EL (cell line): ENCODE results near the gene PDZD8.

Experiments
- DNase-seq: peaks from one replicate; pipeline ENCODE4 v3.0.0-alpha.2; 2016

The PDZD8 gene

GRCh38 chr10:117390420-117390819 is 15.2 kb upstream of the PDZD8 start:
- DNase-seq, result no peak

GRCh38 chr10:117386805-117387204 is 11.6 kb upstream of the PDZD8 start:
- no peak for DNase-seq

GRCh38 chr10:117382861-117383260 is 7.6 kb upstream of the PDZD8 start:
- DNase-seq, result no peak

GRCh38 chr10:117374506-117375359 is 507 bp downstream of the PDZD8 start:
- DNase-seq, result peak; percentile 64

- peak; percentile 59 for DNase-seq
Observed at GRCh38 chr10:117373823-117374505, 1.3 kb downstream of the PDZD8 start.

GRCh38 chr10:117370205-117370604 is 5.0 kb downstream of the PDZD8 start:
- DNase-seq, result peak; percentile 45

DNA sequence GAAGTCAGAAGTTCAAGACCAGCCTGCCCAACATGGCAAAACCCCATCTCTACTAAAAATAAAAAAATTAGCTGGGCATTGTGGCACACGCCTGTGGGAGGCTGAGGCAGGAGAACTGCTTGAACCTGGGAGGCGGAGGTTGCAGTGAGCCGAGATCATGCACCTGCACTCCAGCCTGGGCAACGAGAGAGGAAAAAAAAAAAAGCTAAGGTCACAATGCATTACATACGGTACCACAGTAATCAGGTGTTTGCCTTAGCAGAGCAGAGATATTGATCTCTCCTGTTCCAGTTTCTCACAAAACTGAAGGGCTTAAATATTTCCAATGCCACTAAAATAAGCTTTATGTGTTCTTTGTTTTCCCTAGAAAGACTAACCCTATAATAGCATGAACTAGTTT is 7.5 kb downstream of the PDZD8 start:
- no peak for DNase-seq

GRCh38 chr10:117366741-117367140 is 8.5 kb downstream of the PDZD8 start:
- no peak for DNase-seq

DNA sequence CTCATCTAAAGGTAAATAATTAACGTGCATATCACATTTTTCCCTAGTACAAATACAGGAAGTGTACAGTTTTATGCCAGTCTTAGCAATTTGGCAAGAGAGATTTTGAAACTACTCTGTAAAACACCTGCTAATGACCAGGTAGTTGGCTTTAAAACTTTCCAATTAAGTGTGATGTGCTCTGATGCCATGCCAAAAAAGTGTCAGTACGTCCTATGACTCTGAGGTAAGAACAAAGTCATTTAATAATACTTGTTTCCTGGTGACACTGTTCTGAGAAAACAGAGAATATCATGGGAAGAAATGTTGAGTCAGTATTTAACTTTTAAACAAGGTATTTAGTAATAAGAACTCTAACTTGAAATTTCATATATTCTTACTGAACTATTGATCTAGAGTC is 9.6 kb downstream of the PDZD8 start:
- no peak for DNase-seq

DNA sequence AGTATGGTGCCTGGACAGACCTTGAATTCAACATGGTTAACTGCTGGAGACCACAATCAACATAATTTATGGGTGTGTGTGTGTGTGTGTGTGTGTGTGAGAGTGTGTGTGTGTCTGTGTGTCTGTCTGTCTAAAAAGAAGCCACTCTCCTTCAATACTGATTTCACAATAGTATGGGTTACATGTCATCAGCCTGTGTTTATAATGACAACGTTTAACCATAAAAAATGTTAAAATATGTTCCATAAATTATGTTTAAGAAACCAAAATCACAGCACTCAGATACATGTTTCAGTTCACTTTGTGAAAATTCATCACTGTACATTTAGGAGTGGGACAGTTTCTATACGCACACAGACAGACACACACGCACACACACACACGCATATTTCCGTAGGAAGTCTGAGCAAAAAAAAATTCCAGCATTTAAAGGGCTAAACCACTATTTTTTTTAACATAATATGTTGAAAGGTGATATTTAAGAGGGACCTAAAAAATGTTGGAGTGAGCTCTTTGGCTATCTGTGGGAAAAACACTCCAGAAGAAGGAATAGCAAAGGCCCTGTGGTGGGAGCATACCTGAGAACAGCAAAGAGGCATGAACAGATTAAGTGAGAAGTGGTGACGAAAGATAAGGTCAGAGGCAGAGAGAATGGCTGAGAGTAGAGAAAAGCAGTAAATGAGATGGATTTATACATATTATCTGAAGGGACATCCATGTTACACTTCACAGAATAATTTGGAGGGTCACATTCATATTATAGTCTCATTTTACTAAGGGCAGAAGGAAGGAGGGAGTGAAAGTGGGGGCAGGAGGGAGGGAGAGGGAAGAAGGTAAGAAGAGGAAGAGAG is 10.9 kb downstream of the PDZD8 start:
- peak; percentile 37 for DNase-seq

GRCh38 chr10:117363028-117363427 is 12.2 kb downstream of the PDZD8 start:
- DNase-seq, result peak; percentile 61

DNA sequence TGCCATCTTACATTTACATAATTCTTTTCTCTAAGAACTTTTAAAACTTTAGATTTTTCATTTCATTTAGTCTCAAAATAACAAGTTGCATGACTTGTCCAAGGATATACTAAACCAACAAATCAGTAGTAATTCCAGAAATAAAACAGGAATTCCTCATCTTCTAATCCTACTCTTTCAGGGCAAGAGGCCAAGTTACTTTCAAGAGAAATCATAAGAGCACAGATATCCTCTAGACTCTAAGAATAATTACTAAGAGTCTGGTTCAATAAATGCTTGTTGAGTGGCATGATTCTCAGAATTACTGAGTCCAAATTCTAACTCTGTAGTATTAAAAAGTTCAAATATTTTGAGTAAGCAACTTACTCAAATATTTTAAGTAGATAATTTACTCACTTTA is 12.9 kb downstream of the PDZD8 start:
- peak; percentile 50 for DNase-seq

GRCh38 chr10:117360994-117361667 is 14.1 kb downstream of the PDZD8 start:
- peak; percentile 70 for DNase-seq

DNA sequence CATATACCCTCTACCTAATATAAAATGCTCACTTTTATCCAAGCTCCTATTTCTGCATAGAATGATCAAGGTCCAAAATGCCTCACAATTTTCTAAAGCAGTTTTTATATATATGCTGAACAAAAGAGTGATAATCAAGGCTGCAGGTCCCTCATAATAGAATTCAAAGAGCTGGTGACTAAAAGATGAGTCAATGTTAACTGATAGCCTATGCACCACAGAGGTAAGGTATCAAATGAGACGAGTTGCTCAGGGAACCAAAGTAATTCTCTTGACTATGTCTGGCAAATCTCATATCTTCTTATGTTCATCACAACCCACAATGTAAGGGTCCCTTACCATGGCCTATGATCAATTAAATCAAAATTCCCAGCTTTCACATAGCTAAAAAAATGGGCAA is 15.2 kb downstream of the PDZD8 start:
- peak; percentile 21 for DNase-seq

DNA sequence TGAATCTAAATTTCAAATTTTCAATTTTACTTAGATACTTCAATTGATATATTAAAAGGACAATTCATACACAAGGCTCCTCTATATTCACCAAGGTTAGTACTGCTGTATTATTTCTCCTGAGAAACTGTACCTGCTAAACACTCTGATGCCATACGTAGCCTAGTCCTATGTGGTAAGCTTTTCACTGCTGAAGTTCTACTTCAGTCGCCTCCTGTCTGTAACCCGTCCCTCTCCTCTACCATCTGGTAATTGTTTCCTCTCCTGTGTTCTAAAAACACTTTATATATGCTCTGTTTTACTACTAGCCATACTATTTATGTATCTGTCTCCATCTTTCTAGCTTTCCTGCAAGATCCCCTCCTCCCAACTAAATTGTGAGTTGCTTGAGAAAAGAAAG is 20.2 kb downstream of the PDZD8 start:
- DNase-seq, result no peak

DNA sequence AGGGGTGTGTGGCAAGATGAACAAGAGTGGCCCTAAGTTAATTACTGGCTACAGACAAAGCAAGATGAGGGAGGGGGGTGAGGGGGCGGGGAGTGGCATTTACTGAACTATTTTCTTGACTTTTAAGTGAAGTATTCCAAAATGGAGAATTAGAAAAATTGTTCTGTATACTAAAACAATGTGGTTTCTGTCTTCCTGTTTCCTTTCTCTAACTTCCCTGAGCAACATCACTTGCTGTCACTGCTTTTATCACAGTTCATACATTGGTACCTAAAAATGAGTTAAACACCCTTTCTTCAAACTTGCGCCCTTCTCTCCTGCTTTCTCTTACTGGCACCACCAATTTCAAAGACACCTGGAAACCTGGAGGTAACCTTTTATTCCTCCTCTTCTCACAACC is 21.6 kb downstream of the PDZD8 start:
- no peak for DNase-seq

DNA sequence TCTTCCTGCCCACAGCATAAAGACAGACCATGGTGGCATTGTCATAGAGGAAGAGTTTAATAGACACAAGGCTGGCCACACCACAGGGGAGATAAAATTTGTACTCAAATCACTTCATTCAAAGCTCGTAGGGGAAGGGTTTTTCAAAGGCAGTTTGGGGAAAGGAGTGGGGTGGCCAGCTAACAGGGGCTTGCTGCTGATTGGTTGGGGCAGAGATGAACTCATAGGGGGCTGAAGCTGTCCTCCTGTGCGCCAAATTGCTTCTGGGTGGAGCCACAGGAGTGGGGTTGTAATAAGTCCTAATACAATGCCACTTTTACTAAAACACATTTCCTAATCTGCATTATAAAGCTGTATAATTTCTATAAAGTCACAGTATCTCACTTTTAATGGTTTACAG is 22.5 kb downstream of the PDZD8 start:
- no peak for DNase-seq

GRCh38 chr10:117351996-117352395 is 23.2 kb downstream of the PDZD8 start:
- DNase-seq, result no peak

- DNase-seq, result no peak
Observed at GRCh38 chr10:117351558-117351957, 23.7 kb downstream of the PDZD8 start.

- DNase-seq, result no peak
Observed at GRCh38 chr10:117350909-117351308, 24.3 kb downstream of the PDZD8 start.

GRCh38 chr10:117348236-117348635 is 27.0 kb downstream of the PDZD8 start:
- no peak for DNase-seq

GRCh38 chr10:117346574-117346973 is 28.7 kb downstream of the PDZD8 start:
- DNase-seq, result no peak

GRCh38 chr10:117345143-117345542 is 30.1 kb downstream of the PDZD8 start:
- peak; percentile 27 for DNase-seq
